ENCODE measurements around the gene FAM227B. TPM values are rescaled to one million over a fixed set of nuclear protein-coding genes. Genes with fewer than 3 reads are reported as not detected.

The FAM227B gene
- total RNA-seq, 1 experiment from 2014 or later = 2.3 TPM

DNA sequence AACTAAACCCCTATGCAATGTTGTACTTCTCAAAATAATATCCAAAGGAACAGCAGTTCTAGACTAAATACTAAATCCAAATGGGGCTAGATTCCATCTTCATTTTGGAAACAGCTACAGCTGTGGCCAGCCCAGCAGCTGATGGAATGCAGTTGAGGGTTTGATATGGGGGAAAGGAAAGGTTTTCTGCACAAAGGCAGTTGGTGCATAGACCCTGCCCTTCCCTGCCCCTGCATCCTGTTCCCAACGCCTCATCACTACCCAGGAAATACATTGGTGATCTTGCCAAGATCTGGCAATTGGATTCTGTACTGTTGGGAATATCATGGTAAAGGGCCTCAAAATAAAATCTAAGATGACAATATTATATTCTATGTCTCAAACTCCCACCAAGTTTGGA, 44.1 kb upstream of the FAM227B start:
- H3K4me1 Mint-ChIP-seq (ENCODE audit: low read depth, unreplicated experiment) = no peaks in the 10 kb centered on the region
- TF ChIP-seq, protein P1, sequence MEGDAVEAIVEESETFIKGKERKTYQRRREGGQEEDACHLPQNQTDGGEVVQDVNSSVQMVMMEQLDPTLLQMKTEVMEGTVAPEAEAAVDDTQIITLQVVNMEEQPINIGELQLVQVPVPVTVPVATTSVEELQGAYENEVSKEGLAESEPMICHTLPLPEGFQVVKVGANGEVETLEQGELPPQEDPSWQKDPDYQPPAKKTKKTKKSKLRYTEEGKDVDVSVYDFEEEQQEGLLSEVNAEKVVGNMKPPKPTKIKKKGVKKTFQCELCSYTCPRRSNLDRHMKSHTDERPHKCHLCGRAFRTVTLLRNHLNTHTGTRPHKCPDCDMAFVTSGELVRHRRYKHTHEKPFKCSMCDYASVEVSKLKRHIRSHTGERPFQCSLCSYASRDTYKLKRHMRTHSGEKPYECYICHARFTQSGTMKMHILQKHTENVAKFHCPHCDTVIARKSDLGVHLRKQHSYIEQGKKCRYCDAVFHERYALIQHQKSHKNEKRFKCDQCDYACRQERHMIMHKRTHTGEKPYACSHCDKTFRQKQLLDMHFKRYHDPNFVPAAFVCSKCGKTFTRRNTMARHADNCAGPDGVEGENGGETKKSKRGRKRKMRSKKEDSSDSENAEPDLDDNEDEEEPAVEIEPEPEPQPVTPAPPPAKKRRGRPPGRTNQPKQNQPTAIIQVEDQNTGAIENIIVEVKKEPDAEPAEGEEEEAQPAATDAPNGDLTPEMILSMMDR (IDR thresholded peaks at IDR 0.05; ENCODE audit: insufficient read depth in 1 of 2, low read depth in 1 of 2, low read length in 1 of 2, severe bottlenecking in 1 of 2, unreplicated experiment in 1 of 2) = no peak
- BruUV-seq (replicated peaks) = no TSS peak

DNA sequence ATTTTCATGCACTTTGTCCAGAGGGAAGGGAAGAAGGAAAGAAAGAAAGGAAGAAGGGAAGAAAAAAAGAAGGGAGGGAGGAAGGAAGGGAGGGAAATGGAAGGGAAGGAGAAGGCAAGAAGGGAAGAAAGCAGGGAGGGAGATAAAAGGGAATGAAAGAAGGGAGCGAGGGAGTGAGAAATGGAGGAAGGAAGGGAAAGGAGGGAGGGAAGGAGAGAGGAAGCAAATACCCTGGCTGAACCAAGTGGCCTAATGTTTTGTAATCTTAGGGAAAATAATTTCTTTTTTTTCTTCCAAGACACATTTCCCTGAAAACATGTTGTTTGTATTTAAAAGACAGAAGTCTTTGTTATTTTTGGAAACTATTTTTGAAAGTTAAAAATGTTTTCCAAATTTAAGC, 36.1 kb upstream of the FAM227B start:
- H3K4me1 Mint-ChIP-seq (ENCODE audit: low read depth, unreplicated experiment) = no peaks in the 10 kb centered on the region
- BruUV-seq (replicated peaks) = no TSS peak
- H3K27me3 Mint-ChIP-seq (ENCODE audit: insufficient read depth, unreplicated experiment) = peaks cover 10% of the 10 kb centered on the region
- H3K4me1 ChIP-seq = no peaks in the 10 kb centered on the region
- DNase-seq = no peak
- ChIA-PET POLR2A (no interaction called here), CTCF (no interaction called here)
- TF ChIP-seq, protein P1 (IDR thresholded peaks at IDR 0.05; ENCODE audit: insufficient read depth in 1 of 2, low read depth in 1 of 2, low read length in 1 of 2, severe bottlenecking in 1 of 2, unreplicated experiment in 1 of 2) = no peak
- intact Hi-C loops (cut with micrococcal nuclease; ENCODE audit: unreplicated experiment) = no loop called here
- peaks cover 10% of the 10 kb centered on the region; the same call in 1 of the 2 replicates for H3K9me3 ChIP-seq
- no peaks in the 10 kb centered on the region for H3K36me3 ChIP-seq (ENCODE audit: control insufficient read depth, insufficient read depth, low read length)
- H3K36me3 Mint-ChIP-seq (ENCODE audit: insufficient read depth, unreplicated experiment) = no peaks in the 10 kb centered on the region
- no peak overlapping the region for H3K4me3 Mint-ChIP-seq (ENCODE audit: unreplicated experiment)
- no peaks in the 10 kb centered on the region for H3K27me3 ChIP-seq (replicated peaks; ENCODE audit: control insufficient read depth, insufficient read depth, low read length)
- H3K9me3 Mint-ChIP-seq (ENCODE audit: unreplicated experiment) = peaks cover 28% of the 10 kb centered on the region
- H3K4me3 ChIP-seq (ENCODE audit: low read depth, low read length) = no peak overlapping the region
- no peak overlapping the region for H3K27ac Mint-ChIP-seq (ENCODE audit: unreplicated experiment)

More for the DNA sequence above, 44.1 kb upstream of the FAM227B start:
- Histone ChIP-seq H3K36me3 (ENCODE audit: control insufficient read depth, insufficient read depth, low read length) (no peaks in the 10 kb centered on the region), H3K4me3 (ENCODE audit: low read depth, low read length) (no peak overlapping the region), H3K9me3 (no peaks in the 10 kb centered on the region), H3K4me1 (no peaks in the 10 kb centered on the region), H3K27me3 (replicated peaks; ENCODE audit: control insufficient read depth, insufficient read depth, low read length) (no peaks in the 10 kb centered on the region)
- intact Hi-C loops (cut with micrococcal nuclease; ENCODE audit: unreplicated experiment) = no loop called here
- ChIA-PET CTCF (no interaction called here), POLR2A (no interaction called here)
- no peak for DNase-seq
- Mint-ChIP-seq H3K9me3 (ENCODE audit: unreplicated experiment) (no peaks in the 10 kb centered on the region), H3K4me3 (ENCODE audit: unreplicated experiment) (no peak overlapping the region), H3K36me3 (ENCODE audit: insufficient read depth, unreplicated experiment) (no peaks in the 10 kb centered on the region), H3K27ac (ENCODE audit: unreplicated experiment) (no peak overlapping the region), H3K27me3 (ENCODE audit: insufficient read depth, unreplicated experiment) (peaks cover 14% of the 10 kb centered on the region)

DNA sequence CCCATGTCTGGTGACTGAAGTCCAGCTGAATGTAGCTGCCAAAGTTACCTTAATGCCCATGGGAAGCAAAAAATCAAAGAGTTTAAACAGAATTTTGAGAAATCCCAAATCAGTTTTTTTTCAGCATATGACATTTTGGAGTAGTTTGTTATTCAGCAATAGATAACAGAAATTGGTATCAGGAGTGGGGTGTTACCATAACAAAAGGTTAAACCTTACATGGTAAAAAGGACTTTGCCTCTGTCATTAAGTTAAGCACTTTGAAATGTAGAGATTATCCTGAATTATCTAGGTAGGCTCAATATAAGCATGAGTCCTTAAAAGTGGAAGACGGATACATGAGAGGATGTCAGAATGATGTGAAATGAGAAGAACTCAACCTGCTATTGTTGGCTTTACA, 32.3 kb upstream of the FAM227B start:
- intact Hi-C loops (cut with micrococcal nuclease; ENCODE audit: unreplicated experiment) = no loop called here
- no peaks in the 10 kb centered on the region for H3K36me3 Mint-ChIP-seq (ENCODE audit: insufficient read depth, unreplicated experiment)
- H3K9me3 Mint-ChIP-seq (ENCODE audit: unreplicated experiment) = peaks cover 28% of the 10 kb centered on the region
- H3K27me3 Mint-ChIP-seq (ENCODE audit: insufficient read depth, unreplicated experiment) = peaks cover under 1% of the 10 kb centered on the region
- ChIA-PET CTCF (no interaction called here), POLR2A (no interaction called here)
- DNase-seq = no peak
- no TSS peak for BruUV-seq (replicated peaks)
- Histone ChIP-seq H3K4me3 (ENCODE audit: low read depth, low read length) (no peak overlapping the region), H3K9me3 (peaks cover 10% of the 10 kb centered on the region; the same call in 1 of the 2 replicates), H3K36me3 (ENCODE audit: control insufficient read depth, insufficient read depth, low read length) (no peaks in the 10 kb centered on the region), H3K4me1 (no peaks in the 10 kb centered on the region), H3K27me3 (replicated peaks; ENCODE audit: control insufficient read depth, insufficient read depth, low read length) (no peaks in the 10 kb centered on the region)
- H3K27ac Mint-ChIP-seq (ENCODE audit: unreplicated experiment) = no peak overlapping the region
- no peaks in the 10 kb centered on the region for H3K4me1 Mint-ChIP-seq (ENCODE audit: low read depth, unreplicated experiment)
- TF ChIP-seq, protein P1 (IDR thresholded peaks at IDR 0.05; ENCODE audit: insufficient read depth in 1 of 2, low read depth in 1 of 2, low read length in 1 of 2, severe bottlenecking in 1 of 2, unreplicated experiment in 1 of 2) = no peak
- H3K4me3 Mint-ChIP-seq (ENCODE audit: unreplicated experiment) = no peak overlapping the region

All from Caco-2 (cell line).